HCT116 (cell line): ENCODE results near the gene FGF8. TPM values are rescaled to one million over a fixed set of nuclear protein-coding genes. Genes with fewer than 3 reads are reported as not detected.

Experiments used
- ATAC-seq: fragments of 200-7000 bp; cut with Tn5 transposase; 2 replicates; pipeline ENCODE4 v1.9.1; 2020; ENCODE audit warnings: mild to moderate bottlenecking, moderate library complexity
- BruUV-seq: library from RNA; stranded (reverse); fragments of 400-500 nt; replicated peaks from 2 replicates; lab custom pipeline; 2021; lab: Mats Ljungman, UMichigan
- CTCF ChIA-PET: fragments of 300-600 bp; sonication (Branson Sonifier 250); formaldehyde crosslinking; loops from one replicate; lab custom pipeline; 2021; ENCODE audit warnings: antibody characterized with exemption; lab: Charles Lee
- POLR2A ChIA-PET: fragments of 300-600, 350-600 bp; sonication (Branson Sonifier 250); formaldehyde crosslinking; loops from one replicate; lab custom pipeline; 2021; ENCODE audit warnings: antibody characterized with exemption; lab: Charles Lee
- RAD21 ChIA-PET, 2 experiments: fragments of 300-600 bp; sonication (Branson Sonifier 250); formaldehyde crosslinking; loops; one replicate each; lab custom pipeline; 2023; ENCODE audit warnings: low total read pairs in 2 of 2; ENCODE audit not compliant: uncharacterized antibody in 2 of 2, unreplicated experiment in 2 of 2, low non-redundant PET in 1 of 2; lab: Charles Lee
- DNase-seq: peaks from one replicate; pipeline ENCODE4 v3.0.0-alpha.2; 2010; ENCODE audit warnings: low read depth, low spot score
- H2AFZ ChIP-seq: fragments of 200-600 bp; shearing (Covaris generic), sonication (generic); 2 replicates; pipeline ENCODE4 v1.6.1; 2017; ENCODE audit warnings: low read depth, mixed run types, mixed read lengths, antibody characterized with exemption, low read length; ENCODE audit not compliant: poor library complexity, severe bottlenecking
- H3K27ac ChIP-seq: 2 replicates; pipeline ENCODE4 v1.5.1; 2012; ENCODE audit warnings: low read depth, low read length
- H3K27me3 ChIP-seq: fragments of 200-600 bp; sonication (generic); 2 replicates; pipeline ENCODE4 v1.6.1; 2016; ENCODE audit warnings: mixed run types, low read length, mixed read lengths; ENCODE audit not compliant: insufficient read depth
- H3K36me3 ChIP-seq, 2 experiments: fragments of 200-500 bp in 1 of 2; fragments of 200-600 bp in 1 of 2; sonication (Bioruptor generic) in 1 of 2; sonication (generic) in 1 of 2; 2 replicates each; pipeline versions ENCODE4 v1.5.1 to v1.6.1; 2014 to 2016; ENCODE audit warnings: low read length in 2 of 2, inconsistent platforms in 1 of 2, mixed read lengths in 1 of 2, mixed run types in 1 of 2; ENCODE audit not compliant: insufficient read depth in 2 of 2, control insufficient read depth in 1 of 2
- H3K4me1 ChIP-seq, 2 experiments: fragments of 200-600 bp in 1 of 2; sonication (generic) in 1 of 2; 2 replicates each; pipeline versions ENCODE4 v1.5.1 to v1.6.1; 2012 to 2017; ENCODE audit warnings: low read length in 2 of 2, inconsistent platforms in 1 of 2, mild to moderate bottlenecking in 1 of 2, mixed read lengths in 1 of 2, mixed run types in 1 of 2, moderate library complexity in 1 of 2; ENCODE audit not compliant: insufficient read depth in 2 of 2, control insufficient read depth in 1 of 2
- H3K4me2 ChIP-seq: fragments of 200-600 bp; sonication (generic); 2 replicates; pipeline ENCODE4 v1.6.1; 2017; ENCODE audit warnings: mixed run types, low read length, mixed read lengths
- H3K4me3 ChIP-seq, 2 experiments: fragments of 200-600 bp in 1 of 2; sonication (generic) in 1 of 2; replicated peaks in 1 of 2; 2 replicates each; pipeline ENCODE4 v1.5.1; 2011 to 2016; ENCODE audit warnings: low read length in 2 of 2, control low read depth in 1 of 2, low read depth in 1 of 2, mild to moderate bottlenecking in 1 of 2, mixed read lengths in 1 of 2, mixed run types in 1 of 2
- H3K79me2 ChIP-seq: fragments of 200-600 bp; sonication (generic); 2 replicates; pipeline ENCODE4 v1.6.1; 2017; ENCODE audit warnings: mild to moderate bottlenecking, mixed run types, low read length, moderate library complexity, mixed read lengths; ENCODE audit not compliant: insufficient read depth
- H3K9ac ChIP-seq: fragments of 200-600 bp; sonication (generic); 2 replicates; pipeline ENCODE4 v1.6.1; 2016; ENCODE audit warnings: low read length, mixed read lengths
- H3K9me2 ChIP-seq: fragments of 200-600 bp; sonication (generic), shearing (Covaris generic); 2 replicates; pipeline ENCODE4 v1.6.1; 2017; ENCODE audit warnings: mixed run types, mild to moderate bottlenecking, moderate library complexity; ENCODE audit not compliant: insufficient read depth
- H3K9me3 ChIP-seq, 2 experiments: fragments of 200-500 bp in 1 of 2; fragments of 200-600 bp in 1 of 2; sonication (Bioruptor generic) in 1 of 2; sonication (generic) in 1 of 2; 2 replicates each; pipeline ENCODE4 v1.6.1; 2014 to 2017; ENCODE audit warnings: low read length in 2 of 2, mixed read lengths in 2 of 2, inconsistent platforms in 1 of 2, low read depth in 1 of 2, mild to moderate bottlenecking in 1 of 2, mixed run types in 1 of 2, moderate library complexity in 1 of 2; ENCODE audit not compliant: control insufficient read depth in 1 of 2, insufficient read depth in 1 of 2
- H4K20me1 ChIP-seq: fragments of 200-600 bp; sonication (generic), shearing (Covaris generic); 2 replicates; pipeline ENCODE4 v1.6.1; 2017; ENCODE audit warnings: mixed run types, mild to moderate bottlenecking, moderate library complexity; ENCODE audit not compliant: insufficient read depth
- CEBPB ChIP-seq: IDR thresholded peaks from 2 replicates; pipeline ENCODE4 v1.6.1; 2012; ENCODE audit warnings: low read depth
- ELF1 ChIP-seq: IDR thresholded peaks from 2 replicates; pipeline ENCODE4 v1.6.1; 2012; ENCODE audit warnings: low read depth, borderline replicate concordance
- POLR2A ChIP-seq: IDR thresholded peaks from 2 replicates; pipeline ENCODE4 v1.7.0; 2011; ENCODE audit warnings: borderline replicate concordance; ENCODE audit not compliant: insufficient read depth, insufficient read length; ENCODE audit errors: extremely low read depth
- REST ChIP-seq: IDR thresholded peaks from 2 replicates; pipeline ENCODE4 v1.6.1; 2012; ENCODE audit warnings: low read depth
- SIN3A ChIP-seq: IDR thresholded peaks from 2 replicates; pipeline ENCODE4 v1.6.1; 2012; ENCODE audit warnings: low read depth
- ZFX ChIP-seq: fragments of 450-650 bp; IDR thresholded peaks from 2 replicates; pipeline ENCODE4 v1.6.1; 2017
- ZNF274 ChIP-seq: fragments of 200-500 bp; sonication (Bioruptor generic); IDR thresholded peaks from 2 replicates; pipeline ENCODE4 v1.6.1; 2014; ENCODE audit warnings: mild to moderate bottlenecking, low read depth, low read length, inconsistent platforms
- intact Hi-C: fragments of 100-400 bp; cut with micrococcal nuclease; formaldehyde crosslinking; loops from 2 replicates; pipeline ENCODE4 v1.10.0; 2022
- total RNA-seq: library from RNA; stranded (reverse); gene quantifications from one replicate; pipeline ENCODE4 v1.2.1, GENCODE V29; 2021; ENCODE audit not compliant: unreplicated experiment

The FGF8 gene
- total RNA-seq, 1 experiment from 2014 or later = 2.7 TPM

GRCh38 chr10:101745074-101745696 lies 30.7 kb downstream of the FGF8 start:
- no peak overlapping the region for H3K9ac ChIP-seq
- H3K79me2 ChIP-seq = no peaks in the 10 kb centered on the region
- ChIA-PET CTCF (interaction anchor here (1.3 kb wide), 1 partner anchor 36 kb away, joined by 5 read pairs; no protein-coding TSS in a partner anchor), RAD21 (no interaction called here), POLR2A (no interaction called here)
- no peaks in the 10 kb centered on the region; the same call in 1 of the 2 replicates for H3K27me3 ChIP-seq
- no peaks in the 10 kb centered on the region for H3K4me1 ChIP-seq
- no peaks in the 10 kb centered on the region for H3K9me2 ChIP-seq
- H3K9me3 ChIP-seq = no peaks in the 10 kb centered on the region
- H2AFZ ChIP-seq = no peak overlapping the region
- DNase-seq (no peak), ATAC-seq (no peak)
- no peak overlapping the region for H3K4me2 ChIP-seq
- H3K4me3 ChIP-seq = no peak overlapping the region
- BruUV-seq = no TSS peak
- H4K20me1 ChIP-seq = no peaks in the 10 kb centered on the region
- TF ChIP-seq REST (no peak), ZNF274 (no peak)
- intact Hi-C loops = no loop called here
- H3K27ac ChIP-seq = no peak overlapping the region
- no peaks in the 10 kb centered on the region for H3K36me3 ChIP-seq

GRCh38 chr10:101744267-101744666 lies 31.6 kb downstream of the FGF8 start:
- no peak overlapping the region for H3K9ac ChIP-seq
- no peaks in the 10 kb centered on the region for H3K9me2 ChIP-seq
- H3K27ac ChIP-seq = no peak overlapping the region
- TF ChIP-seq ELF1 (no peak), CEBPB (no peak), SIN3A (no peak), POLR2A (no peak), REST (no peak), ZFX (no peak)
- no peaks in the 10 kb centered on the region for H3K9me3 ChIP-seq
- POLR2A ChIA-PET = no interaction called here
- CTCF ChIA-PET = interaction anchor here (0.9 kb wide), 1 partner anchor 37 kb away, joined by 3 read pairs; no protein-coding TSS in a partner anchor
- RAD21 ChIA-PET = no interaction called here
- H3K36me3 ChIP-seq = no peaks in the 10 kb centered on the region
- H3K4me1 ChIP-seq = no peaks in the 10 kb centered on the region
- H3K79me2 ChIP-seq = no peaks in the 10 kb centered on the region
- H3K4me2 ChIP-seq = no peak overlapping the region
- BruUV-seq = no TSS peak
- H3K27me3 ChIP-seq = no peaks in the 10 kb centered on the region; the same call in 1 of the 2 replicates
- ATAC-seq (no peak), DNase-seq (no peak)
- intact Hi-C loops = no loop called here
- no peaks in the 10 kb centered on the region for H4K20me1 ChIP-seq
- no peak overlapping the region for H3K4me3 ChIP-seq
- H2AFZ ChIP-seq = no peak overlapping the region
